GM12874 (cell line): ENCODE data around the gene TNK2.

Experiments used
- TF ChIP-seq, protein P1 (sequence below): IDR thresholded peaks from 2 replicates; pipeline ENCODE4 v1.5.1; 2011; ENCODE audit warnings: low read depth, mild to moderate bottlenecking, control low read depth, low read length, moderate library complexity; ENCODE audit not compliant: insufficient read depth

The TNK2 gene

DNA sequence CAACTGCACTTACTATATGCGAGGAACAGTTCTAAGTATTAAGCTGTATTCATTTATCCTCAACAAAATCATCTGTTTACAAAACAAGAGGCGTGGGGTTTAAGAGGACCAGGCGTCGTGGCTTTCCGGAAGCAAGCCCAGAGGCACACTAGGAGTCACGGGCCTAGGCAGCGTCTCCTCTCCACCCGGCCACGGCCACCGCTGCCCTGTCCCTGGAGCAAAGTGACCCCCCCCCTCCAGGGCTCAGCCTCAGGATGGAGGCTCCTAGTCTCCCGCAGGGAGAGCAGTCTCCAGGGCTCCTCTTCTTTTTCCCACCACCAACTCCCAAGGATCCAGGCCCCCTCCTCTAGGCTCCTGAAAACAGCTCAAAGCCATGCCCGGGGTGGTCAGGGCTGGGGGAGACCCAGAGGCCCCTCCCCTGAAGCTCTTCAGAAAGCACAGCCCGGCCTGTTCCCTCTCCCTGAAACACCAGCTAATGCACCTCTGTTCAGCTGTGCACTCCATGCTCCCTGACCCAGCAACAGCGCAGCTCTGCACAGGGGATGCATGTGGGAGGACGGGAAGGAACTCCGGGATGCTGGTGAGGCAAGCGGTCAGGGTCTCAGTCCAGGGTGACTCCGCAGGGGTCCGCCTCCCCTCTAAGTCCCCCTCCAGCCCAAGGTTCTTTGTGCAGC lies 16.8 kb downstream of the TNK2 start:
- TF ChIP-seq, protein P1, sequence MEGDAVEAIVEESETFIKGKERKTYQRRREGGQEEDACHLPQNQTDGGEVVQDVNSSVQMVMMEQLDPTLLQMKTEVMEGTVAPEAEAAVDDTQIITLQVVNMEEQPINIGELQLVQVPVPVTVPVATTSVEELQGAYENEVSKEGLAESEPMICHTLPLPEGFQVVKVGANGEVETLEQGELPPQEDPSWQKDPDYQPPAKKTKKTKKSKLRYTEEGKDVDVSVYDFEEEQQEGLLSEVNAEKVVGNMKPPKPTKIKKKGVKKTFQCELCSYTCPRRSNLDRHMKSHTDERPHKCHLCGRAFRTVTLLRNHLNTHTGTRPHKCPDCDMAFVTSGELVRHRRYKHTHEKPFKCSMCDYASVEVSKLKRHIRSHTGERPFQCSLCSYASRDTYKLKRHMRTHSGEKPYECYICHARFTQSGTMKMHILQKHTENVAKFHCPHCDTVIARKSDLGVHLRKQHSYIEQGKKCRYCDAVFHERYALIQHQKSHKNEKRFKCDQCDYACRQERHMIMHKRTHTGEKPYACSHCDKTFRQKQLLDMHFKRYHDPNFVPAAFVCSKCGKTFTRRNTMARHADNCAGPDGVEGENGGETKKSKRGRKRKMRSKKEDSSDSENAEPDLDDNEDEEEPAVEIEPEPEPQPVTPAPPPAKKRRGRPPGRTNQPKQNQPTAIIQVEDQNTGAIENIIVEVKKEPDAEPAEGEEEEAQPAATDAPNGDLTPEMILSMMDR = no peak

DNA sequence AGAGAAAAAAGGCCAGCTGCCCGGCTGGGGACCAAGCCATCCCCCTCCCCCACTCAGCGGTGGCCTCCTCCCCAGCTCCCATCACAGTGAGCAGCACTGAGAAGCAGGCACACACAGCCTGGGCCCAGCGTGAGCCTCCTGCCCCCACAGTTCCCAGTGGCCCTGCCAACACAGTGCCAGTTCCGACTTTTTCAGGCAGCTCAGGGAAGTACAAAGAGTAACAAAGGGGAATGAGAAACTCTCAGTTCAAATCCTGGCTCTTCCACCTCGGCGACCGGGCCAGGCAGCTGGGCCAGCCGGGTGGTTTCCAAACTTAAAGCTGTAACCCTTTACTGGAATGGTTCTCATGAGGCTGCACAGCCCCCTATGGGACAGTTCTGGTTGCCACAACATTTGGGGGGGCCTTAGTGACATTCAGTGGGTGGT lies 18.5 kb downstream of the TNK2 start:
- TF ChIP-seq, protein P1 = no peak

DNA sequence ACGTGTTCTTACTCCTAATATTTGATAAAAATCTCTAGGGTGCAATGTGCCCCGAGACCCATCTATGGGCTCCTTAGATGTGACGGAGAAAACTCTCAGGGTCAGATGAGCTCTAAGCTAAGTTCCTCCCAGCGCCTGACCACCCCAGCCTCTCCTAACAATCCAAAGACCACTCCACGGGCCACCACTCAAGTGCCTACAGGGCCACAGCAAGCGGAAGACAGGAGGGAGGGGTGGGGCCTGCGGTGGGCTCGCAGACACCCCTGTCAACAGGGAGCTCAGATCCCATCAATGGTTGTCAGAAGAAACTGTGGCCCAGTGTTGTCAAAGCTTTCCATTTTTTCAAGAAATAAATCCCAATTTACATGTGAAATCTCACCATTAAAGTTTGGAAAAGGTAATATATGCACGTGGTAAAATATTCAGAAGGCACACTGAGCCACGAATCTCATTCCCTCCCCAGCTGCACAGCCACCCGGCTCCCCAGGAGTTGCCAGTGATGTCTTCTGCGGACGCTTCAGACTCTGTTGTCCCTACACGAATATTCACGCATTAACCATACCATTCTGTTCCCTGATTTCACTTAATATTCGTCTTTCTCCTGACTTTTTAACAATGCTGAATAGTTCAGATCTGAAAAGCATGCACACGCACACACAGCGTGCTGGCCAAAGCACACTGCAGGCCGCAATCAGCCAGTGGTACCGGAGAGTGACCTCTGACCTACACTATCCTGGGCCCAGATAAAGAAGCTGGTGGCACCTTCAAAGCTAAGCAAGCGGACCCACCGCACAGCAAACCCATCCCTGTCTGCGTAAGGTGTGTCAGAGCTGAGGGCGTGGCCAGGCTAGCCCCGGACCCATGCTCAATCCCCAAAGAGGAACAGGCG lies 19.1 kb downstream of the TNK2 start:
- TF ChIP-seq, protein P1 = no peak

DNA sequence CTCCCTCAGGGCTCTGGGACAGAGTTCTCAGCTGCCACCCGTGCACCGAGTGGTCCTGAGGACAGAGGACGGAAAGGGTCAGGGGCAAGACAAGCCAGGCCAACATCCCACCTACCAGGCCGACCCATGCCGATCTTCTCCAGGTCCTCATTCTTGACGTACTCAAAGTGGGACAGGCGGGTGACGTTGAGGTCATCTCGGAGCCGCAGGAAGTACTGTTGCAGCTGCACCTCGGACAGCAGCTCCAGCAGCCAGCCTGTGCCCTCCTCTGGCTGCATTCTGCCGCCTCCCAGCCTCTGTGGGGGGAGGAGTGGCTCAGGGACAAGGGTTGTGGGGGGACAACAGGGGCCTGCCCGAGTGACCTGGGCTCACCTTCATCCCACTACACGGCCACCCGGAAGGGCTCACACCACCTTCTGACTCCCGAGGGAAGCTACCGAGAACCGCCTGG lies 20.0 kb downstream of the TNK2 start:
- TF ChIP-seq, protein P1 = no peak

DNA sequence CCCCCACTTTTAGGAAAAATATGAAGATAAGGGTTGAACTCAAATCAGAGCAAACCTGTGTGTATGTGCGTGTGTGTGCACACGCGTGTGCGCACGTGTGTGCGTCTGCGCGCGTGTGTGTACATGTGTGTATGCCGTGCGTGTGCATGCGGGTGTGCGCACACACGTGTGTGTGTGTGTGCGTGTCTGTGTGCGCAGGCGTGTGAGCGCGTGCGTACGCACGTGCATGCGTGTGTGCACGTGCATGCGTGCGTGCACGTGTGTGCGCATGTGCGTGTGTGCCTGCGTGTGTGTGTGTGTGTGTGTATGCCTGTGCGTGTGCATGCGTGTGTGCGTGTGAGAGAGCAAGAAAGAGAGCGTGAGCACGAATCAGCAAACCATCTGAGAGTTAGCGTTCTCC lies 20.7 kb downstream of the TNK2 start:
- TF ChIP-seq, protein P1 = no peak

DNA sequence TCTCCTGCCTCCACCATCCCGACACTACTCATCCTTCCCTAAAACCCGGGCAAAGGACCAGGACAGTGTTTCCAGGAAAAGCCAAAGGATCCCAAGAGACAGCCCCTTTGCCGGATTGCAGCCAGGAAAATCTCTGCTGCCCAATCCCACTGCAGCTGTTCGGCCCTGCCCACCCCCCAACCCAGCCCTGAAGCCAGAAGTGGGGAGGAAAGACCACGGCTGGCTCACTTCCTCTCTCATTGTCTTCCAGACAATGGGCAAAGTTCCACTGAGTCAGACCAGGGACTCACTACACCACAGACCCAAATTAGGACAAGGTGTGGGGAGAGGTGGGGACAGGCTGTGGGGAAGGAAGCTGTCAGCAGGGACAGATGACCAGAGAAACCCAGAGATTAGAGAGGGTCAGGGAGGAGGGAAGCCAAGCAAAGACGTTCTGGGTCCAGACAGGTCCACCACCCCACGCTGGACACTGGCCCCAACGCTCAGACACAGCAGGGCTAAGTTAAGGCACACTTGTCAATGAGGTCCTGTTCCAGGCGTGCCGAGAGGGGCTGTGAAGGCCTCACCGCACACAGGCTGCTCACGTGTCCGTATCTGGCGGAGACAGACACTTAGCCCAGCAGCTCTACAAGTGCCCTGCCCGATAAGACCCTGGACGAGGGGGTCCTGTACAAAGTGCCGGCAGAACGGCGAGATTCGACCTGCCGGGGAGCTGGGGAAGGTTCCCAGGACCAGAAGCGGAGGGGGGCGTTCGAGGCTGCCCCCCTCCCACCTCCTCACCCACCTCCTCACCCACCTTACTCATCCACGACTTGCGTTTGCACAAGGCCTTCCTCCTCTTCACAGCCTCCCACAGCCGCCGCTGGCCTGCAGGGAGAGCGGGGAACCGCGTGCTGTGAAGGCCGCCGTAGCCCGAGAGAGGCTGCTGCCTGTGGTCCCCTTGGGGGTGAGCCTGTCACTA lies 21.9 kb downstream of the TNK2 start:
- TF ChIP-seq, protein P1 = no peak
